NK-92 (cell line): ENCODE measurements around the gene TMCO4.

Experiments
- DNase-seq: peaks from one replicate; lab custom pipeline; 2025; ENCODE audit not compliant: unreplicated experiment; lab: John Stamatoyannopoulos, UW

TMCO4 gene

GRCh38 chr1:19776933-19777332 lies 22.8 kb downstream of the TMCO4 start:
- DNase-seq, result no peak

DNA sequence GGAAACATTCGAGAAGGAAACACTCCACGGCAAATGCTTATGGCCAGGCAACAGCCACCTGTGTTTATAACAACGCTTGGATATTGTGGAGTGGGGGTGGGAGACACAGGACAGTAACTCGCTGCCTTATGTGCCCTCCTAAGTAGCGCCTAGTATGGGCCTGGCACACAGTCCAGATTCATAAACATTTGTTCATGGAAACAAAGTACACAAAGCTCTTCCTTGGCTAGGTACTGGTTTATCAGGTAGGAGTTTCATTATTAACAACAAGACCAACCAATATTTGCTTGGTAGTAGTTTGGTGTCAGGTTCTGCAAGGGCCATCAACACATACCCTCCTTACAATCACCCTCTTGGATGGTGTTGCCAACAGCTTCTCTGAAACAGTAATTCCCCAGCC lies 23.4 kb downstream of the TMCO4 start:
- no peak for DNase-seq

- DNase-seq, result no peak
Observed at GRCh38 chr1:19775831-19776230, 23.9 kb downstream of the TMCO4 start.

- no peak for DNase-seq
Observed at GRCh38 chr1:19775317-19775716, 24.4 kb downstream of the TMCO4 start.

DNA sequence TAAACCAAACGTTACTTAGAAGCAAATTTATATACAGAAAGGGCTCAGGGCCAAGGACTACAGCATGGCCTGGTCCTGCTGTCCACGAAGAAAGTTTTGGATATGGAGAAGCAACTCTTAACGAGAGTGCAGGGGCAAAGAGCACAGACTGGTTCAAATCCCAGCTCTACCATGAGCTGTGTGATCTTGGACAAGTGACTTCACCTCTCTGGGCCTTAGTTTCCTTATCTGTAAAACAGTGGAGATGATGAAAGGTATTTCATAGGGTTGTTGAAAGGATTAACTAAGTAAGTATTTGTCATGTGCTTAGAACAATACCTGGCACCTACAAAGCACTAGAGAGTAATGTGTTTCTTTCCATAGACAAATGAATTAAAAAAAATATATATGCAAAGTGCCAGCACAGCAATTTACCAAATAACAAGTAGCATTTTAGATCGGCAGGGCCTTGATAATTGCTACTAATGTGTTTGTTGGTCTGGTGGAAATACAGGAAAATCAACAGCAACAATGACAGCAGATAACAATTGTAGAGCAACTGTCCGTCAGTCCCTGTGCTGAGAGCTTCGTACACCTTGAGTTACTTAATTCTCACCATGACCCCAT lies 25.4 kb downstream of the TMCO4 start:
- no peak for DNase-seq

DNA sequence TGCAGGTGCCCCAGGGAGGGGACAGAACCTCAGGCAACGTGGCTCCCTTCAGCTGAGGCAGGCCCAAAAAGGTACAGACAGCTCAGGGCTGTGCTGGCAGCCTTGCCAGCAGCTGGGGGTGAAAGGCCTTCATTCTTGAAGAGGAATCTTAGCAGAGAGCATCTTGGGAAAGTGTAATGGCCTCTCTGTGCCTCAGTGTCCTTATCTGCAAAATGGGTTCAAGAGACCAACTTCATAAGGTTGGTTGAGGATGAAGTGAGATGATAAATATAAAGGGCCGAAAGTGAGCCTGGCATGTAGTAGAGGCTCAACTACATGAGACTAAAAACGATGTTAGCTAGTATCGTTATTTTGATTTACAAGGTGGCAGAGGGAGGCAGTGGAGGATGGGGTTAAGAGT lies 26.2 kb downstream of the TMCO4 start:
- no peak for DNase-seq

GRCh38 chr1:19772053-19772452 lies 27.7 kb downstream of the TMCO4 start:
- DNase-seq, result no peak

DNA sequence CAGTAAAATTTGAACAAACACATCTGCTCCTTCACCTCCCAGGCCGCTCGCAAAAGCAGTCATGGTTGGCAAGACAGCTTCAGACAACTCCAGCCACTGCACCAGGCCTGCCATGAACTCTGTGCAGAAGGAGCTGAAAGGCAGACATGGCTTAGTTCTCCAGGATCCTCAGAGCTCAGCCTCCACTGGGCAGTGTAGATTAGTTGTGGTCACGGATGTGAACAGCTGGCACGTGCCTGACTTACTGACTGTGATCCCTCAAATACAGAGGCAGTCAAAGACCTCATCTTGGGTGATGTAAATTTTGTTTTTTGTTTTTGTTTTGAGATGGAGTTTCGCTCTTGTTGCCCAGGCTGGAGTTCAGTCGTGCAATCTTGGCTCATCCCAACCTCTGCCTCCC lies 28.4 kb downstream of the TMCO4 start:
- no peak for DNase-seq

DNA sequence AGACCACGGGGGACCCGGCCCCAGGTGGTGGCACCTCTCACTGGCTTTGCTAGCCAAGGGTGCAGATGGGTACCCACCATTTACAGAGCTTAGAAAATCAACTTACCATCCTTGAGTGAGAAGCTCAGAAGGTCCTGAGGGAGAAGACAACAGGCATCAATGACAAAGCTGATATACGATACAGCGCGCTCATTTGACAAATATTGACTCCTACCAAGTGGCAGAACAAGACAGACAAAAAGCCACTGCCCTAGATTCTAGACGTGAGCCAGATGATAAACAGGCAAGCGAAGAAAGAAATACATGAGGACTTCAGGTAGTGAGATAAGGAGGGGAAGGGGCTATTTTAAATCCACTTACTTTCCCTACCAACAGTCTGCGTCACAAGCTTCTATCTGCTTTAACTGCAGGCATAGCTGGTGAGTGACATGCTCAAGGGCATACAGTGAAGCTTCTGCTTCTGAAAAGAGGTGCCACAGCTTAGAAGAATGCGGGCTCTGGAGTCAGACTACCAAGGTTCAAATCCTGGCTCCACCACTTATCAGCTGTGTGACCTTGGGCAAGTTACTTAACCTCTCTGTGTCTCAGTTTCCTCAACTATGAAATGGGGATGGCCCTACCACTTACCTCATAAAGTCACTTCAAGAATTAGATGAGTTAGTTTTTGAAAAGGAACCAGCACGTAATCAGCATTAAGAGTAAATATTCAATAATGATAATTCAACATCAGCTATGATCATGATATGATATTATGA lies 29.1 kb downstream of the TMCO4 start:
- no peak for DNase-seq

DNA sequence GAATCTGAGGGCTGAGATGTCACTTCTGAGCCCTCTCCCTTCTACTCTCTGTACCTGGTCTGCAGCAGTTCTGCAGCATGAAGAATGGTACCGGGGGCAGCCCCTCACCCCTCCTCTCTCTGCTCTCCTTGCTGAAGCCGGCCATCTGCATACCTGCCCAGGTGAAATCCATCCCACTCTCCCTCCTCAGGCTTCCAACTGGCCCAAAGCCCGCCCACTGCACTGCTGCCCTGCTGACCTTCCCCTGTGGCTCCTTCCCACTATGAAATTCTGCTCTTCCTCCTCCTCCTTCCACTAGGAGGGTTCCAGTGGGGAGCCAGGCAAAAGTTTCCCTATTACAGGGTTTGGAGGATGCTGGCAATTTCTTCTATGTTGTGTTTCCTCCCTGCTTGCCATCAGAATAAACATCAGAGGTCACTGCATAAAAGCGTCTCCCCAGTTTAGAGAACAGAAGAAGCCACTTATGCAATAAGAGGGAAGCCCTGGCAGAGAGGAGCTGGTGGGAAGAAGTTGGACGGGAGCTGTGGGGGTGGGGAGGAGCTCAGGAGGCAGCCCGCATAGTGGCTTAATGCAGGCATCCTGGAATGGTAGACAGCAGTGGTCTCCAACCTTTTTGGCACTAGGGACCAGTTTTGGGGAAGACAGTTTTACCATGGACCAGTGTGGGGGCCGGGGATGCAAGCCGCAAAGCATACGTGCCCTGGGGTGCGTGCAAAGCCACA lies 30.3 kb downstream of the TMCO4 start:
- no peak for DNase-seq

- no peak for DNase-seq
Observed at GRCh38 chr1:19768353-19769210, 31.1 kb downstream of the TMCO4 start.

- no peak for DNase-seq
Observed at GRCh38 chr1:19765623-19766022, 34.1 kb downstream of the TMCO4 start.

DNA sequence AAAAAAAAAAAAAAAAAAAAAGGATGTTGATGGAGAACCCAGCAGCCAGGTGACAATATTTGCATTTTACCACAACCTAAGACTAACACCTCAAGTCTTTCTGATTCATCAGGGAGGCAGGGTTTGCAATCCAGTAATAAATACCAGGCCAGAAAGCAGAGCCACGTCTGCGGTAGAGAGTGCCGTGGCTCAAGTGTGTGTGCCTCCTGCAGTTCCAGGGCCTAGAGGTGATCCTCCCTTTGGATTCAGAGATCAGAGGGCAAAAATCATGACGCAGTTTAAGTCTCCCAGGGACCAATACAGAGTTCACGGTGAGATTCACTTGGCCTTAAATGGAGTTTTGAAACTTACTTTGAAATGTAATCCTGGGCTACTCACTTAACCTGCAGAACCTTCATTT lies 34.9 kb downstream of the TMCO4 start:
- no peak for DNase-seq

DNA sequence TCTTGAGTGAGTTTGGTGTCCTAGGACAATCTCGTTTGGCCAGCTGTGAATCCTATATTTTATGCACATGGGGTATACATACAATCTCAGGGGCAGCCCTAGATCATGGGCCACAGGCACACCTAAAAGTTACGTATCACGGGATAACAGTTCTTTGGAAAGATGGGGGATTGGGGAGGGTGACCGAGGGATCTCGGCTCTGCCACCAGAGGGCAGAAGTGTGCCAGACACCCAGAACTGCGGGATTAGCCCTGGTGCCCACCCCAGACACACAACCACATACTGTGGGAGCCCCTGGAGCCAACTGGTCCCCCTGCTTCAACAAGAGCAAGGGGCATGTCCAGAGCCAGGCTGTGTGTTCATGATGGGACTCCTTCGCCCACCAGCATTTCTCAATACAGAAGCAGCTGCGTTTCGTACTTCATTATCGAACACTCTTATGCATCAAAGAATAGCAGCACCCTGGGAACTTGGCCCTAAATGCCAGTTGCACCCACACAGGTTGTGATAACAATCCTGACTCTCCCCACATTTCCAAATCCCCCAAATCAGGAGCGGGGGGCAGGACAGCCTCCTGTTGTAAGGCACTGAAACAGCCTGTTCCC lies 37.4 kb downstream of the TMCO4 start:
- no peak for DNase-seq

GRCh38 chr1:19759740-19760089 lies 40.0 kb downstream of the TMCO4 start:
- DNase-seq, result no peak

DNA sequence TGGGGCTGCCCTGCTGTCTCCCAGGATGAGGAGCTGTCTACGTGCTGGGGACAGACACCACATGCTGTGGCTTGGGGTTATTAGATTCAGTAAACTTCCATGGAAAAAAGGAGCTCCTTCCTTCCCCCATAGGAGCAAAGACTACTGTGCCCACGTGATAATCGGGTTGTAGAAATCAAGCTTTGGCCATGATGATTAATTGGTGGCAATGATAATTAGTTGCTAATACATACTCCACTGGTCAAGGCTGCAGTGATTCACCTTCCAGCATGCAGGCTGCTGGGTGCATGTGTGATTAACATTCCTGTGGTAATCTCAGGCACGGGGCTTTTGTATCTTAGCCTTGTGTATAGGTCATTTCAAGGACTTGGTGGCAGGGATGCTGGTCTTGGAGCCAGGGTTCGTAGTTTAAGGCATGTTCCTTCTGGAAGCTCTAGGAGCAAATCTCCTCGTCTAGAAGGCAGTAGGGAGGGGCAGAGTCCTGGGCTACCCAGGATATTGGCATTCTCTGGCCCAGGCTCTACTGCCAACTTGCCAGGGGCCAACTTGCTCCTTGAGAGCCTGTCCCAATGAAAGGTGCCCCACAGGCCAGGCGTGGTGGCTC lies 41.4 kb downstream of the TMCO4 start:
- DNase-seq, result no peak

- no peak for DNase-seq
Observed at GRCh38 chr1:19757641-19758040, 42.1 kb downstream of the TMCO4 start.

DNA sequence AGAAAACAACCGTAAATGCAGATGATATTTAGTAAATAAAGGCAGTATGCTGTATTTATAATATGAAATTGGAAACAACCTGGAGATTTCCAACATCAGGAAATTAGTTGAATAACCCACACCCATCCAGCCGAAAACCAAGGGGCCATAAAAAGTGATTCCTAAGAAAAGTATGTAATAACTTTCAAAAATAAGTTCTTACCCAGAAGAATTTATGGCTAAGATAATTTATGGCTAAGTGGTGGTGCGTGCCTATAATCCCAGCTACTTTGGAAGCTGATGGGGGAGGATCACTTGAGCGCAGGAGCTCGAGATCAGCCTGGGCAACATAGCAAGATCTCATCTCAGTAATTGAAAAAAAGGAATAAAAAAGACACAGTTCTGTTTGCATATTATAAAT lies 43.2 kb downstream of the TMCO4 start:
- DNase-seq, result no peak

GRCh38 chr1:19754482-19754881 lies 45.2 kb downstream of the TMCO4 start:
- no peak for DNase-seq

- no peak for DNase-seq
Observed at GRCh38 chr1:19752083-19752696, 47.5 kb downstream of the TMCO4 start.
